HG03521 (cell line): ENCODE measurements around the gene ITPR1.

Experiments used
- ATAC-seq: cut with Tn5 transposase; IDR thresholded peaks from one replicate; pipeline ENCODE4 v1.9.1; 2021; ENCODE audit warnings: mild to moderate bottlenecking, moderate library complexity; ENCODE audit not compliant: unreplicated experiment

Gene ITPR1

GRCh38 chr3:4478261-4478660, 14.9 kb upstream of the ITPR1 start:
- ATAC-seq: no peak

GRCh38 chr3:4491855-4492207, 1.3 kb upstream of the ITPR1 start:
- ATAC-seq: no peak

DNA sequence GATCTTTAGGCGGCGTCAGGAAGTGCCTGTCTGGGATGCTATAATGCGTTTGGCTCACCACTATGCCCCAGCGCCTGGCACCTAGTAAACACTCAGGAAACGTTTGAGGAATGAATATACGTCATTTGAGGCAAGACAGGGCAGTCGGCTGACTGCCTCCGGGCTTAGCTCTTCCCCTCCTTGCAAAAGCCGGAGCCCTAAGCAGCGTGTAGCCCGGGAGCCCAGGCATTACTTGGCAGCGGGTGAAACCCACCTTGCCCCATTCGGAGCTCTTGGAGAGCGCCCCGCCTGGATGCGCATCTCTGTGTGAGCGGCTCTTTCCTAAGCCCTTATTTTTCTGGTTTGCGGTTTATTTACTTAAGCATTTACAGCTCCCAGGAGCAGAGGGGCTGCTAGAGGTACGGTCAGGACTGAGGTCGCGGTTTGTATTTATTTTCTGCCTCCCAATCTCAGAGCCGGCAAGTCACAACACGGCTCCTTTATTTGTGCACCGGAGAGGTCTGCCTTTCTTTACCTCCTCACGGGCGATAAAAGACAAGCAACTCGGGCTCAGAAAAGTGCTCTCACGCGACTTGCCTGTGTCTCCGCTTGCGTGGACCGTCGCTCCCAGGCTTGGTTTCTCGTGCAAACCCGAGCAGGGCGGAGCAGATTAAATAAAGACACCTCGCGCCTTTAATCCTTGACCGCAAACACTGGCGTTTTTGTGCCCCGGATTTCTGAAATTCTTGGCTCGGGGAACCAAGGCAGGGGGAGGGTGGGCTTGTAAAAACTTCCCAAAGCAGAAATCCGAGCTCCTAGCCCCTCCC, 737 bp upstream of the ITPR1 start:
- ATAC-seq: no peak

DNA sequence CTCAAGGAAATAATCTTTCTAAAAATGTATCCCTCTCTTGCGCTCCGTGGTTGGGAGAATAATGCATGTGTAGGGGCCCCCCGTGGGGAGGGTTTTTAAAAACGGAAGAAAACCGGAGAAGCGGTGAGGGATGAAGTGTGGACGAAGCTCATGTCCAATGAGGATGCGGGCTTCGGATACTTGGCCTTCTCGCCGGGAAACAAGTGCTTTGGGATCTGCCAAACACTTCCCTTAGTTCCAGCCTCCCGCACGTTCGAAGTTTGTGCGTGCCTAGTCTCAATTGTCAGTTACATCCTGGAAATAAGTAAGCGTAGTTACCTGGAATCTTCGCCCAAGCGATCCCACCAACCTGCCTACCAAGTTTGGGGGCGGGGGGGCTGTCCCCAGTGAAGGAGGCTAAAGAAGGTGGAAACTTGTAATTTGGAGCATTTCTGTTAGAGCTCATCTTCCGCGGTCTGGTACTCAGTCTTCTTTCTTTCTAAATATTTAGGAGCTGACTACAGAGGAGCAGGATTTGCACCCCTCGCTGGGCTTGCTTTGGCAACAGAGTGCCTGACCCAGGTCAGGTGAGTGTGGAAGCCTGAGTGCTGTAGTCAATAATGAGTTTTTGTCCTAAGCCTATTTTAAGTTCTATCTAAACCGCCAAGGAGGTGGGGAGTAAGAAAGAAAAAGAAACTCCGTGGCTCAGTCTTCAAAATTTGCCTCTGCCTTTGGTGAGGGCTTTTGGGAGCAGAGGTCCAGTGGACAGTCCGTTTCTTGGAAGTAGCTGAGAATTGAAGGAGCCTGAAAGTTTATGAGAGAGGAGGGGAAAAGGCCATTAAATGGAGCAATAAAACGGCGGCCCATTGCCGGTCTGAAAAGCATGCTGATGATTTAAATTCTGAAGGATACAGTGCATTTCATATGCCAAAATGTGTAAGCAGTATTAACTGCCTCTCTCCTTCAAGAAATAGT, 1.1 kb downstream of the ITPR1 start:
- ATAC-seq: no peak

- peak; percentile 23 for ATAC-seq
Observed at GRCh38 chr3:4494895-4495264, 1.7 kb downstream of the ITPR1 start.

DNA sequence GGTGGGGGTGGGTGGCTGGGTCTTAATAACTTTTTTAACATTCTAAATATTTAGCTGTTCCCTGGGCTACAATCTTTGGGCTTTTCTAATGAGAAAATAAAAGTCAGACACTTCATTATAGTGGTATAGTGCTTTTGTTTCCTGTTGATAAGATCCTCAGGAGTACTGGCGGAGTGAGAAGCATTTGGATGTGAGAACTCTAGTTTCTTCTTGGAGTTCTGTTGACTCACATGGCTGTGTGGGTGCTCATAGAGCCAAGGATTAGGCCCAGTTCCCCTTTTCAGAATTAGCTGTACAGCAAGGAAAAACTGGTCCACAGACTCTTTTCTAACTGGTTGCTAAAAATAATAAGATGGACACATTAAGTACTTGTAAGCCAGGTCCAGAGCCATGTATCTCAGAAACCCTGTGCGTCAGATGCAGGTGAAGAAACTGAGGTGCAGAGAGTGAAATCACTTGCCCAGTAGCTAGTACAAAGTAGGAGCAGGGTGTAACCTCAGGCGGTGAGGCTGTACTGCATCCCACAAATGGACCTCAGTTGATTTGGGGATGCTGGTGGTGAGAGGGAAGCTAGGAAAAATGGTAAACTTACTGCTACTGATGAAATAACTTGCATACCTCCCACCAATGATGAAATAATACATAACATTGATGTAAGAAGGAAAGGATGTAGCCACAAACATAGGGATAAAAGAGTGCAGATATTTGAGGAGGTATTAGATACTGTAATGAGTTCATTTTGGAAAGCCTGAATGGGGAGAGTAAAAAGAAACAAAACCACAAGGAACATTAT, 2.3 kb downstream of the ITPR1 start:
- ATAC-seq: no peak

GRCh38 chr3:4496087-4496452, 2.9 kb downstream of the ITPR1 start:
- no peak for ATAC-seq

GRCh38 chr3:4497005-4497692, 4.0 kb downstream of the ITPR1 start:
- no peak for ATAC-seq

DNA sequence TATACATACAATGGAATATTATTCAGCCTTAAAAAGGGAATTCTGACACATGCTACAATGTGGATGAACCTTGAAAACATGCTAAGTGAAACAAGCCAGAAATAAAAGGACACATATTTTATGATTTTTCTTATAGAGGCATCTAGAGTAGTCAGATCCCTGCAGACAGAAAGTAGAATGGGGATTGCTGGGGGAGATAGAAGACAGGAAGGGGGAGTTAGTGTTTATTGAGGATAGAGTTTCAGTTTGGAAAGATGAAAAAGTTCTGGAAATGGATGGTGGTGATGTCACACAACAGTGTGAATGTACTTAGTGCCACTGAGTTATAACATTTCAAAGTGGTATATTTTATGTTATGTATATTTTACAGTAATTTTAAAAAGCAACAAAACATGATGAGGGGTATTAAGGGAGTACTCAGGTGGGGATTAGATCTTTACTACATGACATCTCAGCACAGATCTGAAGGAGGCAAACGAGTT, 4.7 kb downstream of the ITPR1 start:
- ATAC-seq: no peak

- no peak for ATAC-seq
Observed at GRCh38 chr3:4498446-4498845, 5.3 kb downstream of the ITPR1 start.

DNA sequence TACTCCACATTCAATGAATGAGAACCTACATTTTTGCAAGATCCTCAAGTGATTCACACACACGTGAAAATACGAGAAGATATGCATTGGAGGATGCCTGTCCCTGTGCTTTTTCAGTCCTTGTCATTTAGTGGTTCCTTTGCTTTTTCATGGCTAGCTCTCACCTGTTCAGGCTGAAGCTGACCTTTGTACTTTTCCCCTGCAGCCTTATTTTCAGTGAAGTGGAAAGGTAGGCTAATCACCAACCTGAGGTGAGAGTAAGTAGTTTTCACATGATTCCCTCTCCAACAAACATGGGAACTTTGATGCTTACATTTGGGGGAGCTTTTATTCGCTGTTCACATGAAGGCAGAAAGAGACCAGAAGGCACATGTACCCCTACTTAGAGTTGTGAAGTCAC, 8.3 kb downstream of the ITPR1 start:
- ATAC-seq: no peak

GRCh38 chr3:4501927-4502326, 8.8 kb downstream of the ITPR1 start:
- ATAC-seq: no peak

- ATAC-seq: peak; percentile 53
Observed at GRCh38 chr3:4503050-4503449, 9.9 kb downstream of the ITPR1 start.

GRCh38 chr3:4504340-4505261, 11.5 kb downstream of the ITPR1 start:
- no peak for ATAC-seq

- ATAC-seq: no peak
Observed at GRCh38 chr3:4505688-4506558, 12.8 kb downstream of the ITPR1 start.

- no peak for ATAC-seq
Observed at GRCh38 chr3:4506559-4507023, 13.4 kb downstream of the ITPR1 start.

GRCh38 chr3:4507024-4507596, 14.0 kb downstream of the ITPR1 start:
- no peak for ATAC-seq
